ENCODE results near the gene PHF21A. TPM values are rescaled to one million over a fixed set of nuclear protein-coding genes. Genes with fewer than 3 reads are reported as not detected.
"Not testable (repeated sequence)": the region's sequence is repeated elsewhere in the genome, so short reads cannot be mapped to it uniquely, and the experiment has no call there.

PHF21A gene
- total RNA-seq, 1 donor from 2014 or later, result 69.7 TPM

GRCh38 chr11:46018651-46019050 lies 102.6 kb downstream of the PHF21A start:
- Histone ChIP-seq H3K36me3 (no peaks in the 10 kb centered on the region), H3K27me3 (no peaks in the 10 kb centered on the region), H3K27ac (no peak overlapping the region), H3K4me1 (no peaks in the 10 kb centered on the region), H3K4me3 (no peak overlapping the region), H3K9me3 (no peaks in the 10 kb centered on the region)
- no peak for TF ChIP-seq CTCF (IDR thresholded peaks at IDR 0.05)
- DNase-seq (ENCODE audit: low spot score in 2 of 2), result no peak
- intact Hi-C loops (cut with DNase I), result no loop called here

- Histone ChIP-seq H3K36me3 (no peaks in the 10 kb centered on the region), H3K4me3 (no peak overlapping the region), H3K27me3 (no peaks in the 10 kb centered on the region), H3K4me1 (no peaks in the 10 kb centered on the region), H3K9me3 (no peaks in the 10 kb centered on the region), H3K27ac (no peak overlapping the region)
- TF ChIP-seq CTCF (IDR thresholded peaks at IDR 0.05), result no peak
- intact Hi-C loops (cut with DNase I), result no loop called here
- no peak for DNase-seq (ENCODE audit: low spot score in 2 of 2)
Observed at GRCh38 chr11:46017341-46017740, 103.9 kb downstream of the PHF21A start.

- no peak for TF ChIP-seq CTCF (IDR thresholded peaks at IDR 0.05)
- Histone ChIP-seq H3K4me1 (no peaks in the 10 kb centered on the region), H3K4me3 (no peak overlapping the region), H3K27me3 (no peaks in the 10 kb centered on the region), H3K36me3 (no peaks in the 10 kb centered on the region), H3K9me3 (no peaks in the 10 kb centered on the region), H3K27ac (no peak overlapping the region)
- DNase-seq (ENCODE audit: low spot score in 2 of 2), result no peak
- intact Hi-C loops (cut with DNase I), result no loop called here
Observed at GRCh38 chr11:46015941-46016340, 105.3 kb downstream of the PHF21A start.

- intact Hi-C loops (cut with DNase I); H3K36me3 ChIP-seq; H3K9me3 ChIP-seq; H3K4me1 ChIP-seq; H3K27me3 ChIP-seq; H3K4me3 ChIP-seq; DNase-seq (ENCODE audit: low spot score in 2 of 2); H3K27ac ChIP-seq: not testable (repeated sequence)
Observed at GRCh38 chr11:46014168-46014567, 107.1 kb downstream of the PHF21A start.

- H3K4me3 ChIP-seq, result no peak overlapping the region
- no peaks in the 10 kb centered on the region for H3K9me3 ChIP-seq
- no peaks in the 10 kb centered on the region for H3K36me3 ChIP-seq
- no peak overlapping the region for H3K27ac ChIP-seq
- peaks cover 0 to 3% of the 10 kb centered on the region in 2 donors for H3K4me1 ChIP-seq
- intact Hi-C loops (cut with DNase I), result no loop called here
- no peaks in the 10 kb centered on the region for H3K27me3 ChIP-seq
- TF ChIP-seq CTCF (IDR thresholded peaks at IDR 0.05), result no peak
- DNase-seq (ENCODE audit: low spot score in 2 of 2), result no peak
Observed at GRCh38 chr11:46012185-46012584, 109.1 kb downstream of the PHF21A start.

GRCh38 chr11:46010100-46010499 lies 111.2 kb downstream of the PHF21A start:
- H3K27ac ChIP-seq, result no peak overlapping the region
- intact Hi-C loops (cut with DNase I), result no loop called here
- H3K4me3 ChIP-seq, result no peak overlapping the region
- no peak for DNase-seq (ENCODE audit: low spot score in 2 of 2)
- H3K9me3 ChIP-seq, result no peaks in the 10 kb centered on the region
- TF ChIP-seq CTCF (IDR thresholded peaks at IDR 0.05), result no peak
- no peaks in the 10 kb centered on the region for H3K27me3 ChIP-seq
- H3K4me1 ChIP-seq, result peaks cover 0 to 3% of the 10 kb centered on the region in 2 donors
- H3K36me3 ChIP-seq, result no peaks in the 10 kb centered on the region

Data from ascending aorta (tissue), 2 donors.